H9 (cell line): ENCODE results near the gene TSPEAR. TPM values are rescaled to one million over a fixed set of nuclear protein-coding genes. Genes with fewer than 3 reads are reported as not detected.

Experiments
- DNase-seq: peaks from one replicate; pipeline ENCODE4 v3.0.0-alpha.2; 2017
- H2AFZ ChIP-seq: one replicate; pipeline ENCODE4 v1.6.1; 2013; ENCODE audit warnings: mild to moderate bottlenecking, low read length, control low read depth, moderate library complexity
- H2AK5ac ChIP-seq: 2 replicates; pipeline ENCODE4 v1.6.1; 2013; ENCODE audit warnings: low read length, control low read depth, mixed read lengths; ENCODE audit not compliant: insufficient read length
- H2BK120ac ChIP-seq: one replicate; pipeline ENCODE4 v1.6.1; 2013; ENCODE audit warnings: low read depth, mild to moderate bottlenecking, low read length, control low read depth, inconsistent platforms; ENCODE audit not compliant: poor library complexity, severe bottlenecking
- H2BK12ac ChIP-seq: 2 replicates; pipeline ENCODE4 v1.6.1; 2013; ENCODE audit warnings: low read length, control low read depth, mixed read lengths, low read depth; ENCODE audit not compliant: insufficient read length
- H2BK15ac ChIP-seq: 2 replicates; pipeline ENCODE4 v1.6.1; 2013; ENCODE audit warnings: low read depth, low read length, control low read depth
- H2BK20ac ChIP-seq: one replicate; pipeline ENCODE4 v1.6.1; 2013; ENCODE audit warnings: low read depth, mild to moderate bottlenecking, low read length, control low read depth, inconsistent platforms; ENCODE audit not compliant: poor library complexity, severe bottlenecking
- H2BK5ac ChIP-seq: 2 replicates; pipeline ENCODE4 v1.6.1; 2013; ENCODE audit warnings: low read length, control low read depth, mixed read lengths; ENCODE audit not compliant: insufficient read length
- H3K14ac ChIP-seq: 2 replicates; pipeline ENCODE4 v1.6.1; 2013; ENCODE audit warnings: low read length, control low read depth; ENCODE audit not compliant: insufficient read depth
- H3K18ac ChIP-seq: 2 replicates; pipeline ENCODE4 v1.6.1; 2013; ENCODE audit warnings: low read depth, mild to moderate bottlenecking, mixed read lengths, low read length, control low read depth; ENCODE audit not compliant: insufficient read length
- H3K23ac ChIP-seq: 2 replicates; pipeline ENCODE4 v1.6.1; 2013; ENCODE audit warnings: low read length, control low read depth, mixed read lengths, low read depth; ENCODE audit not compliant: insufficient read length
- H3K23me2 ChIP-seq: 2 replicates; pipeline ENCODE4 v1.6.1; 2013; ENCODE audit warnings: low read depth, mild to moderate bottlenecking, mixed read lengths, low read length, control low read depth; ENCODE audit not compliant: insufficient read length, poor library complexity, severe bottlenecking
- H3K27ac ChIP-seq: 2 replicates; pipeline ENCODE4 v1.5.1; 2013; ENCODE audit warnings: low read length, control low read depth, mixed read lengths, low read depth; ENCODE audit not compliant: insufficient read length
- H3K27me3 ChIP-seq: 2 replicates; pipeline ENCODE4 v1.6.1; 2013; ENCODE audit warnings: low read length, control low read depth, inconsistent platforms; ENCODE audit not compliant: insufficient read depth
- H3K4ac ChIP-seq: 2 replicates; pipeline ENCODE4 v1.6.1; 2013; ENCODE audit warnings: low read depth, mild to moderate bottlenecking, control low read depth, inconsistent platforms, low read length, moderate library complexity
- H3K4me1 ChIP-seq: 2 replicates; pipeline ENCODE4 v1.6.1; 2013; ENCODE audit warnings: low read length, control low read depth, inconsistent platforms; ENCODE audit not compliant: insufficient read depth
- H3K4me2 ChIP-seq: 2 replicates; pipeline ENCODE4 v1.6.1; 2013; ENCODE audit warnings: low read length, control low read depth, mixed read lengths; ENCODE audit not compliant: insufficient read length, insufficient read depth
- H3K56ac ChIP-seq: 2 replicates; pipeline ENCODE4 v1.6.1; 2013; ENCODE audit warnings: low read depth, mild to moderate bottlenecking, mixed read lengths, low read length, control low read depth; ENCODE audit not compliant: insufficient read length
- H3K79me1 ChIP-seq: 2 replicates; pipeline ENCODE4 v1.6.1; 2013; ENCODE audit warnings: low read depth, mild to moderate bottlenecking, moderate library complexity, low read length, control low read depth, inconsistent platforms; ENCODE audit not compliant: insufficient read depth, poor library complexity, severe bottlenecking
- H3K79me2 ChIP-seq: 2 replicates; pipeline ENCODE4 v1.6.1; 2013; ENCODE audit warnings: low read length, control low read depth, inconsistent platforms; ENCODE audit not compliant: insufficient read depth
- H3K9ac ChIP-seq: 2 replicates; pipeline ENCODE4 v1.6.1; 2013; ENCODE audit warnings: low read length, control low read depth, mixed read lengths; ENCODE audit not compliant: insufficient read length; ENCODE audit errors: extremely low read depth
- H3K9me3 ChIP-seq: one replicate; pipeline ENCODE4 v1.6.1; 2013; ENCODE audit warnings: low read depth, low read length, inconsistent platforms; ENCODE audit not compliant: control insufficient read depth
- H3T11ph ChIP-seq: one replicate; pipeline ENCODE4 v1.6.1; 2013; ENCODE audit warnings: mild to moderate bottlenecking, low read length, control low read depth, inconsistent platforms
- H4K20me1 ChIP-seq: one replicate; pipeline ENCODE4 v1.6.1; 2013; ENCODE audit not compliant: control insufficient read depth, insufficient read length, insufficient read depth
- H4K5ac ChIP-seq: 2 replicates; pipeline ENCODE4 v1.6.1; 2013; ENCODE audit warnings: low read depth, mild to moderate bottlenecking, mixed read lengths, low read length, control low read depth; ENCODE audit not compliant: insufficient read length
- H4K8ac ChIP-seq: replicated peaks from 2 replicates; pipeline ENCODE4 v1.6.1; 2013; ENCODE audit warnings: low read length, control low read depth, mixed read lengths, low read depth; ENCODE audit not compliant: insufficient read length
- H4K91ac ChIP-seq: 2 replicates; pipeline ENCODE4 v1.6.1; 2013; ENCODE audit warnings: low read depth, mild to moderate bottlenecking, moderate library complexity, mixed read lengths, low read length, control low read depth; ENCODE audit not compliant: insufficient read length
- H3K27ac Mint-ChIP-seq, 3 experiments: 2 replicates in 2 of 3; 3 replicates in 1 of 3; pipeline ENCODE4 v1.8.0; 2020 to 2021; ENCODE audit warnings: mixed read lengths in 3 of 3, mild to moderate bottlenecking in 1 of 3, moderate library complexity in 1 of 3
- H3K27me3 Mint-ChIP-seq: 2 replicates; pipeline ENCODE4 v1.8.0; 2021; ENCODE audit warnings: low read depth, mild to moderate bottlenecking, moderate library complexity, mixed read lengths
- H3K36me3 Mint-ChIP-seq, 3 experiments: 2 replicates in 2 of 3; 3 replicates in 1 of 3; pipeline ENCODE4 v1.8.0; 2020 to 2021; ENCODE audit warnings: low read depth in 3 of 3, mixed read lengths in 3 of 3; ENCODE audit not compliant: insufficient read depth in 1 of 3
- H3K4me1 Mint-ChIP-seq, 2 experiments: 2 replicates each; pipeline ENCODE4 v1.8.0; 2020; ENCODE audit warnings: mixed read lengths in 2 of 2
- H3K4me3 Mint-ChIP-seq, 2 experiments: 2 replicates in 1 of 2; 3 replicates in 1 of 2; pipeline ENCODE4 v1.8.0; 2020 to 2021; ENCODE audit warnings: mild to moderate bottlenecking in 2 of 2, mixed read lengths in 2 of 2, moderate library complexity in 1 of 2
- H3K9me3 Mint-ChIP-seq, 2 experiments: 2 replicates in 1 of 2; 3 replicates in 1 of 2; pipeline ENCODE4 v1.8.0; 2020; ENCODE audit warnings: mild to moderate bottlenecking in 2 of 2, mixed read lengths in 2 of 2, moderate library complexity in 1 of 2
- WGBS: extraction: QIAGEN DNeasy Blood & Tissue Kit; methylation state at CpG from one replicate; pipeline ENCODE4 v1.1.7; 2013; ENCODE audit warnings: missing lambda C conversion rate, low lambda C conversion rate, mixed read lengths; ENCODE audit not compliant: insufficient read length; ENCODE audit errors: extremely low coverage; 5-methylcytosine and 5-hydroxymethylcytosine counted together
- total RNA-seq: library from RNA; stranded (reverse); gene quantifications from 2 replicates; pipeline ENCODE4 v1.2.1, GENCODE V29; 2021
- TF ChIP-seq, protein P1 (sequence below): fragments of 200-600 bp; sonication (generic); conservative IDR thresholded peaks from 3 replicates; pipeline ENCODE4 v1.8.0; 2021; ENCODE audit warnings: antibody characterized with exemption, mild to moderate bottlenecking

Gene TSPEAR
- total RNA-seq, 1 experiment from 2014 or later, result 1.3 TPM

DNA sequence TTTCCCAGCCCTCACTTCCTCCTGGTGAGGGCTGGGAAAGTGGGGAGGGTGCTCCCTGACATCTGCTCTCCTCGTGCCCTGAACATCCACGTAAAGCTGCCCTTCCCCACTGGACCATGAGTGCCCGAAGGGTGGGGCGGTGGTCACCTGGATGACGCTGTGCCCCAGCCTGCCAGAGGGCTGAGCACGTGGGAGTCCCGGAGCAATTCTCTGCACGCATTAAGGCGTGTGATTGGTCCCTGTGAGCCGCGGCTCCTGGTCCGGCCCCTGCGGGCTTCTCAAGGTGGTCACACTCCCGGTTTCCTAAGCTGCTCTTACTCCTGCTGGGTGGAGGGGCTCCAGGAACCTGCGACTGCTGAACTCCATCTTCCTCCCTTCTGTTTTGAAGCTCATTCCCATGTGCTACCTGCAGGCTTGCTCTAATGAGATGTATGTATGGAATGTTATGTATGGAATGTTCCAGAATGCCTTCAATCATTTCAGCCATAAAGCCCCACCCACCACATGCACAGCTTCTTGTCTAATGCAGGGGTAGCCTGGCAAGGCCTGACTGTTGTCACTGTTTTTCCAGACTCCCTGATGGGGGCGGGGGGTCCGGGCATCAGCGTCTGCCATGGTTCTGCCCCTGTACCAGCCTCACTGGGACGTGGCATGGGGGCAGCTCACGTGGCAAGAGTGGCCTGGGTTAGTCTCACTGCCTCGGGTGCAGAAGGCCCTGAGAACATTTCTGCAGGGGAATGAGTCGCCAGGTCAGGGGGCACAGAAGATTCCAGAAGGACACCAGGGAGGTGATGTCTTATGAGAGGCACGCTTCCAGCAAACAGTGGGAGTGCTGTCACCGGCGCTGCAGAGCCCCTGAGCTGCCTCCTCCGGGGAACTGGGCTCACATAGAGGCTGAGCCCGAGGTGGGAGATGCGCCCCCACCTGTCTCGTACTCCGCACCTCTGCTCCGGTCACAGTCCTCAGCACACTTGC, 190.8 kb downstream of the TSPEAR start:
- Mint-ChIP-seq H3K27ac (no peak overlapping the region), H3K36me3 (peaks cover 2 to 8% (median 4%) of the 10 kb centered on the region in 3 experiments; a peak in 4 of 7 replicates), H3K27me3 (peaks cover 14% of the 10 kb centered on the region), H3K9me3 (no peaks in the 10 kb centered on the region), H3K4me3 (no peak overlapping the region), H3K4me1 (peaks cover 4 to 8% of the 10 kb centered on the region in 2 experiments; a peak in 2 of 4 replicates)
- H2BK20ac ChIP-seq, result no peak overlapping the region
- H2AFZ ChIP-seq, result no peak overlapping the region
- H2BK120ac ChIP-seq, result no peak overlapping the region
- no peaks in the 10 kb centered on the region for H4K20me1 ChIP-seq
- no peaks in the 10 kb centered on the region for H3K79me1 ChIP-seq
- no peak overlapping the region for H3K56ac ChIP-seq
- no peak overlapping the region for H4K8ac ChIP-seq
- no peak overlapping the region for H4K5ac ChIP-seq
- no peaks in the 10 kb centered on the region for H3K9me3 ChIP-seq
- H3K27ac ChIP-seq, result no peak overlapping the region
- no peak overlapping the region for H2BK12ac ChIP-seq
- no peak overlapping the region for H2AK5ac ChIP-seq
- H3K23ac ChIP-seq, result no peak overlapping the region
- no peaks in the 10 kb centered on the region for H3K23me2 ChIP-seq
- no peak for DNase-seq
- H3K4me1 ChIP-seq, result no peaks in the 10 kb centered on the region
- no peak overlapping the region for H3K4ac ChIP-seq
- H2BK15ac ChIP-seq, result no peak overlapping the region
- H4K91ac ChIP-seq, result no peak overlapping the region
- no CpG with 5 or more reads among the region's 31 CpGs for WGBS
- H3K27me3 ChIP-seq, result no peaks in the 10 kb centered on the region
- no peak overlapping the region for H3T11ph ChIP-seq
- H3K4me2 ChIP-seq, result no peak overlapping the region
- TF ChIP-seq, protein P1, sequence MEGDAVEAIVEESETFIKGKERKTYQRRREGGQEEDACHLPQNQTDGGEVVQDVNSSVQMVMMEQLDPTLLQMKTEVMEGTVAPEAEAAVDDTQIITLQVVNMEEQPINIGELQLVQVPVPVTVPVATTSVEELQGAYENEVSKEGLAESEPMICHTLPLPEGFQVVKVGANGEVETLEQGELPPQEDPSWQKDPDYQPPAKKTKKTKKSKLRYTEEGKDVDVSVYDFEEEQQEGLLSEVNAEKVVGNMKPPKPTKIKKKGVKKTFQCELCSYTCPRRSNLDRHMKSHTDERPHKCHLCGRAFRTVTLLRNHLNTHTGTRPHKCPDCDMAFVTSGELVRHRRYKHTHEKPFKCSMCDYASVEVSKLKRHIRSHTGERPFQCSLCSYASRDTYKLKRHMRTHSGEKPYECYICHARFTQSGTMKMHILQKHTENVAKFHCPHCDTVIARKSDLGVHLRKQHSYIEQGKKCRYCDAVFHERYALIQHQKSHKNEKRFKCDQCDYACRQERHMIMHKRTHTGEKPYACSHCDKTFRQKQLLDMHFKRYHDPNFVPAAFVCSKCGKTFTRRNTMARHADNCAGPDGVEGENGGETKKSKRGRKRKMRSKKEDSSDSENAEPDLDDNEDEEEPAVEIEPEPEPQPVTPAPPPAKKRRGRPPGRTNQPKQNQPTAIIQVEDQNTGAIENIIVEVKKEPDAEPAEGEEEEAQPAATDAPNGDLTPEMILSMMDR, result no peak
- no peaks in the 10 kb centered on the region for H3K79me2 ChIP-seq
- H3K18ac ChIP-seq, result no peak overlapping the region
- no peak overlapping the region for H3K14ac ChIP-seq
- H2BK5ac ChIP-seq, result no peak overlapping the region
- no peak overlapping the region for H3K9ac ChIP-seq
